ENCODE results near the gene EHD1. TPM values are rescaled to one million over a fixed set of nuclear protein-coding genes. Genes with fewer than 3 reads are reported as not detected.
A peak's percentile ranks its signal among the peaks of the same experiment; 100 is the strongest.

The EHD1 gene
- total and polyA plus RNA-seq, 9 of the 15 experiments (the other 6 are each of a cell fraction or from before 2014, with no cell fraction given), result 0.46 to 65.0 (median 16.4) TPM

- TF ChIP-seq JUND (IDR thresholded peaks at IDR 0.05; ENCODE audit: borderline replicate concordance, low read depth, low read length), result peak; percentile 99
- TF ChIP-seq JUND (tag; IDR thresholded peaks at IDR 0.05; ENCODE audit: borderline replicate concordance, low read depth, low read length), result peak; percentile 99
- peak; percentile 37; the same call in 1 of the 2 replicates for TF ChIP-seq CREB3L1 (IDR thresholded peaks at IDR 0.05; ENCODE audit: borderline replicate concordance, low read depth)
- TF ChIP-seq ZKSCAN1 (IDR thresholded peaks at IDR 0.05; ENCODE audit: low read depth, low read length), result 0 out of 2 replicates have a peak, but pooled peaks have one; percentile 9
- TF ChIP-seq SREBF2 (CRISPR knock-in tag; IDR thresholded peaks at IDR 0.05), result no peak
- peak; percentile 42; the same call in 1 of the 2 replicates for TF ChIP-seq ZEB2 (IDR thresholded peaks at IDR 0.05)
- peak; percentile 58 to 77; a peak in 3 of 4 replicates for TF ChIP-seq TRIM24 (IDR thresholded peaks at IDR 0.05)
- peak; percentile 57; the same call in 1 of the 2 replicates for TF ChIP-seq NCOA1 (IDR thresholded peaks at IDR 0.05; ENCODE audit: low read depth)
- TF ChIP-seq NR2C2 (CRISPR knock-in tag; IDR thresholded peaks at IDR 0.05), result no peak
- no peak; the same call in 1 of the 2 replicates for TF ChIP-seq NR2C2 (tag; IDR thresholded peaks at IDR 0.05)
- no peak for TF ChIP-seq MXD1 (CRISPR knock-in tag; IDR thresholded peaks at IDR 0.05; ENCODE audit: borderline replicate concordance, poor library complexity, severe bottlenecking)
- 0 out of 2 replicates have a peak, but pooled peaks have one; percentile 45 for TF ChIP-seq GATA2 (CRISPR knock-in tag; IDR thresholded peaks at IDR 0.05)
- peak; percentile 53 for TF ChIP-seq CCNT2 (IDR thresholded peaks at IDR 0.05; ENCODE audit: borderline replicate concordance, extremely low read depth, insufficient read length, low read depth, low read length)
- 0 out of 4 replicates have a peak, but pooled peaks of 1 of the 2 experiments have one; percentile 3 for TF ChIP-seq SIN3A (IDR thresholded peaks at IDR 0.05; ENCODE audit: borderline replicate concordance in 2 of 2, control insufficient read depth in 1 of 2, low read depth in 2 of 2, low read length in 2 of 2)
- 0 out of 2 replicates have a peak, but pooled peaks have one; percentile 25 for TF ChIP-seq MAFG (tag; conservative IDR thresholded peaks at IDR 0.05)
- TF ChIP-seq SMAD4 (CRISPR knock-in tag; conservative IDR thresholded peaks at IDR 0.05), result peak; percentile 86
- TF ChIP-seq HES1 (IDR thresholded peaks at IDR 0.05; ENCODE audit: low read depth), result no peak
- peak; percentile 83 for TF ChIP-seq DMBX1 (CRISPR knock-in tag; IDR thresholded peaks at IDR 0.05; ENCODE audit: borderline replicate concordance)
- TF ChIP-seq SRSF1 (IDR thresholded peaks at IDR 0.05; ENCODE audit: low read depth, low read length), result no peak
These were observed 23.6 kb downstream of the EHD1 start (continued) for GRCh38 chr11:64854534-64855502.

All from K562 (cell line).